B cell (primary cell): ENCODE measurements around the gene UBN2. TPM values are rescaled to one million over a fixed set of nuclear protein-coding genes. Genes with fewer than 3 reads are reported as not detected.

Experiments
- ATAC-seq: fragments of 200-7000 bp; cut with Tn5 transposase; one replicate; pipeline ENCODE4 v1.10.0; 2021; ENCODE audit warnings: low read depth, mild to moderate bottlenecking, moderate number of reproducible peaks, moderate library complexity
- CTCF ChIA-PET: fragments of 350-600 bp; sonication (Branson Sonifier 250); formaldehyde crosslinking; loops from one replicate; lab custom pipeline; 2021; ENCODE audit warnings: antibody characterized with exemption, inconsistent platforms; lab: Charles Lee
- POLR2A ChIA-PET: fragments of 350-600 bp; sonication (Branson Sonifier 250); formaldehyde crosslinking; loops from one replicate; lab custom pipeline; 2021; ENCODE audit warnings: antibody characterized with exemption; lab: Charles Lee
- DNase-seq: peaks from one replicate; pipeline ENCODE4 v3.0.0; 2013
- H2AFZ ChIP-seq: 2 replicates; pipeline ENCODE4 v1.6.1; 2012; ENCODE audit warnings: mild to moderate bottlenecking, low read depth, low read length; ENCODE audit not compliant: insufficient read depth, poor library complexity, severe bottlenecking
- H3K27ac ChIP-seq, 2 donors: 1 replicate in 1 of 2; 2 replicates in 1 of 2; pipeline ENCODE4 v1.5.1; 2012 to 2013; ENCODE audit warnings: low read length in 2 of 2, mild to moderate bottlenecking in 2 of 2, moderate library complexity in 1 of 2
- H3K27me3 ChIP-seq, 4 experiments: fragments of 200-600 bp in 1 of 4; sonication (generic) in 1 of 4; replicated peaks in 1 of 4; 1 replicate in 2 of 4; 2 replicates in 2 of 4; pipeline versions ENCODE4 v1.6.1 to v1.7.0; 2013 to 2016; ENCODE audit warnings: low read length in 3 of 4, mild to moderate bottlenecking in 2 of 4, mixed read lengths in 1 of 4, moderate library complexity in 1 of 4; ENCODE audit not compliant: insufficient read depth in 4 of 4, control insufficient read depth in 3 of 4; ENCODE audit errors: control extremely low read depth in 1 of 4
- H3K36me3 ChIP-seq, 2 experiments: replicated peaks in 1 of 2; 1 replicate in 1 of 2; 2 replicates in 1 of 2; pipeline versions ENCODE4 v1.6.1 to v1.7.1; 2013; ENCODE audit warnings: low read length in 1 of 2; ENCODE audit not compliant: insufficient read depth in 2 of 2, control insufficient read depth in 1 of 2; ENCODE audit errors: control extremely low read depth in 1 of 2, extremely low read depth in 1 of 2
- H3K4me1 ChIP-seq, 2 donors: fragments of 200-600 bp in 1 of 2; sonication (generic) in 1 of 2; 1 replicate in 1 of 2; 2 replicates in 1 of 2; pipeline versions ENCODE4 v1.5.1 to v1.6.1; 2013 to 2017; ENCODE audit warnings: low read length in 2 of 2; ENCODE audit not compliant: control insufficient read depth in 2 of 2, insufficient read depth in 2 of 2
- H3K4me2 ChIP-seq: replicated peaks from 2 replicates; pipeline ENCODE3; 2012; ENCODE audit warnings: mild to moderate bottlenecking, low read depth, low read length; ENCODE audit not compliant: poor library complexity, severe bottlenecking
- H3K4me3 ChIP-seq, 5 experiments: fragments of 200-600 bp in 1 of 5; sonication (generic) in 1 of 5; 1 replicate in 3 of 5; 2 replicates in 2 of 5; pipeline versions ENCODE4 v1.5.1 to v1.7.0; 2011 to 2016; ENCODE audit warnings: low read length in 4 of 5, mild to moderate bottlenecking in 4 of 5, low read depth in 2 of 5, control low read depth in 1 of 5, moderate library complexity in 1 of 5; ENCODE audit not compliant: insufficient read depth in 1 of 5; ENCODE audit errors: control extremely low read depth in 1 of 5, extremely low read depth in 1 of 5
- H3K79me2 ChIP-seq: fragments of 200-600 bp; sonication (generic); one replicate; pipeline ENCODE4 v1.6.0; 2016; ENCODE audit warnings: low read length; ENCODE audit not compliant: control insufficient read depth, insufficient read depth
- H3K9ac ChIP-seq: fragments of 200-600 bp; sonication (generic); 2 replicates; pipeline ENCODE4 v1.6.1; 2017; ENCODE audit warnings: mild to moderate bottlenecking, low read length, moderate library complexity
- H3K9me3 ChIP-seq, 3 donors: one replicate each; pipeline versions ENCODE4 v1.6.1 to v1.7.1; 2013; ENCODE audit warnings: low read length in 2 of 3; ENCODE audit not compliant: control insufficient read depth in 2 of 3, insufficient read depth in 1 of 3; ENCODE audit errors: control extremely low read depth in 1 of 3
- H4K20me1 ChIP-seq: 2 replicates; pipeline ENCODE4 v1.6.0; 2012; ENCODE audit warnings: mild to moderate bottlenecking, low read length; ENCODE audit not compliant: insufficient read depth, control insufficient read depth, poor library complexity, severe bottlenecking
- H3K27ac Mint-ChIP-seq: one replicate; pipeline ENCODE4 v1.8.0; 2021; ENCODE audit warnings: mixed read lengths
- H3K27me3 Mint-ChIP-seq: one replicate; pipeline ENCODE4 v1.8.0; 2021; ENCODE audit warnings: mixed read lengths
- H3K4me1 Mint-ChIP-seq: one replicate; pipeline ENCODE4 v1.8.0; 2021; ENCODE audit warnings: mixed read lengths
- H3K4me3 Mint-ChIP-seq: one replicate; pipeline ENCODE4 v1.8.0; 2021; ENCODE audit warnings: mixed read lengths
- H3K9me3 Mint-ChIP-seq: one replicate; pipeline ENCODE4 v1.8.0; 2022; ENCODE audit warnings: mixed read lengths; ENCODE audit not compliant: insufficient read depth
- EZH2 ChIP-seq: IDR thresholded peaks from 2 replicates; pipeline ENCODE4 v1.6.1; 2012; ENCODE audit warnings: borderline replicate concordance, low read depth, mild to moderate bottlenecking, moderate library complexity, low read length; ENCODE audit not compliant: insufficient read depth, poor library complexity, severe bottlenecking
- WGBS: methylation state at CpG from one replicate; pipeline ENCODE4 v1.1.5; 2013; ENCODE audit warnings: missing lambda C conversion rate; ENCODE audit not compliant: insufficient coverage; 5-methylcytosine and 5-hydroxymethylcytosine counted together
- intact Hi-C: fragments of 100-400 bp; cut with micrococcal nuclease; formaldehyde crosslinking; loops from one replicate; pipeline ENCODE4 v1.10.0; 2022
- polyA plus RNA-seq: library from polyadenylated mRNA; depleted of rRNA; stranded (reverse); fragments of >200 nt; gene quantifications from 2 replicates; pipeline ENCODE4 v1.2.3, GENCODE V29; 2012
- total RNA-seq, 2 donors: library from RNA; stranded (reverse); fragments of 120-200 nt in 1 of 2; gene quantifications; 1 replicate in 1 of 2; 2 replicates in 1 of 2; pipeline versions ENCODE4 v1.2.3 to v1.2.4, GENCODE V29; 2013 to 2022
- TF ChIP-seq, protein P1 (sequence below): fragments of 200-600 bp; IDR thresholded peaks from one replicate; pipeline ENCODE4 v1.8.0; 2022; ENCODE audit warnings: antibody characterized with exemption, mild to moderate bottlenecking

Gene UBN2
- total and polyA plus RNA-seq, 2 donors (not counting 1 experiment from before 2014, with no cell fraction given), result 2.4 to 33.4 TPM

DNA sequence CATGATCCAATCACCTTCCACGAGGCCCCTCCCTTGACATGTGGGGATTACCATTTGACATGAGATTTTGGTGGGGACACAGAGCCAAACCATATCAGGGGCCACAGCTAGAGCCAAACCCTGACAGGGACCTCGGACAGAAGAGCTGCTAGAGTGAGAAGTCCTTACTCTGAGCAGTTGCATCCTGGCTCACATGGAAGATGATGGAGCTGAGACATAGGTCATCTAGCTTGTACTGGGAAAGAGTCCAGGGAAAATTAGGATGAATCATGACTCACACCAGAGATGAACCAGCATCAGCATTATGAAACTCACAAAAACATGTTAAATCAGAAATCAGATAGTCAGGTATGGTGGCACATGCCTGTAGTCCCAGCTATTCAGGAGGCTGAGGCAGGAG lies 97.3 kb downstream of the UBN2 start:
- Histone ChIP-seq H3K79me2 (no peaks in the 10 kb centered on the region), H3K9ac (no peak overlapping the region), H3K27me3 (no peaks in the 10 kb centered on the region), H2AFZ (no peak overlapping the region), H3K36me3 (no peaks in the 10 kb centered on the region), H3K27ac (no peak overlapping the region), H3K9me3 (no peaks in the 10 kb centered on the region), H3K4me1 (no peaks in the 10 kb centered on the region), H3K4me2 (no peak overlapping the region), H3K4me3 (no peak overlapping the region), H4K20me1 (no peaks in the 10 kb centered on the region)
- Mint-ChIP-seq H3K4me3 (no peak overlapping the region), H3K4me1 (peaks cover 5% of the 10 kb centered on the region), H3K27me3 (peaks cover 4% of the 10 kb centered on the region), H3K27ac (no peak overlapping the region), H3K9me3 (peaks cover 2% of the 10 kb centered on the region)
- TF ChIP-seq EZH2, result no peak
- TF ChIP-seq, protein P1, sequence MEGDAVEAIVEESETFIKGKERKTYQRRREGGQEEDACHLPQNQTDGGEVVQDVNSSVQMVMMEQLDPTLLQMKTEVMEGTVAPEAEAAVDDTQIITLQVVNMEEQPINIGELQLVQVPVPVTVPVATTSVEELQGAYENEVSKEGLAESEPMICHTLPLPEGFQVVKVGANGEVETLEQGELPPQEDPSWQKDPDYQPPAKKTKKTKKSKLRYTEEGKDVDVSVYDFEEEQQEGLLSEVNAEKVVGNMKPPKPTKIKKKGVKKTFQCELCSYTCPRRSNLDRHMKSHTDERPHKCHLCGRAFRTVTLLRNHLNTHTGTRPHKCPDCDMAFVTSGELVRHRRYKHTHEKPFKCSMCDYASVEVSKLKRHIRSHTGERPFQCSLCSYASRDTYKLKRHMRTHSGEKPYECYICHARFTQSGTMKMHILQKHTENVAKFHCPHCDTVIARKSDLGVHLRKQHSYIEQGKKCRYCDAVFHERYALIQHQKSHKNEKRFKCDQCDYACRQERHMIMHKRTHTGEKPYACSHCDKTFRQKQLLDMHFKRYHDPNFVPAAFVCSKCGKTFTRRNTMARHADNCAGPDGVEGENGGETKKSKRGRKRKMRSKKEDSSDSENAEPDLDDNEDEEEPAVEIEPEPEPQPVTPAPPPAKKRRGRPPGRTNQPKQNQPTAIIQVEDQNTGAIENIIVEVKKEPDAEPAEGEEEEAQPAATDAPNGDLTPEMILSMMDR, result no peak
- WGBS, result 100% methylated on average over 1 of the region's 2 CpGs
- intact Hi-C loops, result no loop called here
- ChIA-PET CTCF (no interaction called here), POLR2A (no interaction called here)
- DNase-seq (no peak), ATAC-seq (no peak)

DNA sequence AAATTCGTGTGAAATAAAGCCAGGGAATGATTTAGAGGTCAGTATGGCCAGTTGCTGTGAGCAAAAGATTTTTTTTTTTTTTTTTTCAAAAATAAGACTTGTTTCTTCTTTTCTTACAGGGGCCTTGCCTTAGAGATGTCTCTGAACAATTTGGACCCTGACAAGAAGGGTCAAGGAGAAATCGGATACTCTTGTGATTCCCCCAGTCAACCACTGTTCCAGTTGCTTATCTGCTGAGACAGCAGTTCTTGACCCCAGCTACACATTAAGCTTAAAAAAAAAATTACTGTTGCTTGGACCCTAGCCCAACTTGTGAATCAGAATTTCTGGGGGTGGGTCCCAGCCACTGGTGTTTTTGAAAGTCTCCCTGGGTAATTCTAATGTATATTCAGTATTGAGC lies 98.1 kb downstream of the UBN2 start:
- no peak for TF ChIP-seq EZH2
- TF ChIP-seq, protein P1, result no peak
- no peak overlapping the region for H3K4me3 ChIP-seq
- 100% methylated on average over 1 of the region's 2 CpGs for WGBS
- ATAC-seq, result no peak
- POLR2A ChIA-PET, result no interaction called here
- no peak overlapping the region for H3K27ac Mint-ChIP-seq
- H3K27me3 ChIP-seq, result no peaks in the 10 kb centered on the region
- CTCF ChIA-PET, result no interaction called here
- peaks cover 5% of the 10 kb centered on the region for H3K4me1 Mint-ChIP-seq
- H3K4me1 ChIP-seq, result no peaks in the 10 kb centered on the region
- H3K9ac ChIP-seq, result no peak overlapping the region
- peaks cover 2% of the 10 kb centered on the region for H3K9me3 Mint-ChIP-seq
- no peak for DNase-seq
- H3K9me3 ChIP-seq, result no peaks in the 10 kb centered on the region
- no peak overlapping the region for H2AFZ ChIP-seq
- no peak overlapping the region for H3K27ac ChIP-seq
- no peaks in the 10 kb centered on the region for H4K20me1 ChIP-seq
- intact Hi-C loops, result no loop called here
- H3K27me3 Mint-ChIP-seq, result peaks cover 4% of the 10 kb centered on the region
- H3K79me2 ChIP-seq, result no peaks in the 10 kb centered on the region
- no peak overlapping the region for H3K4me3 Mint-ChIP-seq
- no peak overlapping the region for H3K4me2 ChIP-seq
- H3K36me3 ChIP-seq, result no peaks in the 10 kb centered on the region
